ENCODE results near the gene CYP2E1.
"Not testable (repeated sequence)": the region's sequence is repeated elsewhere in the genome, so short reads cannot be mapped to it uniquely, and the experiment has no call there.

The CYP2E1 gene

GRCh38 chr10:133528845-133529575 lies 1.8 kb downstream of the CYP2E1 start:
- DNase-seq: no peak

- no peak for DNase-seq
Observed at GRCh38 chr10:133529576-133529946, 2.4 kb downstream of the CYP2E1 start.

GRCh38 chr10:133530506-133530905 lies 3.3 kb downstream of the CYP2E1 start:
- no peak for DNase-seq

GRCh38 chr10:133532871-133533270 lies 5.7 kb downstream of the CYP2E1 start:
- DNase-seq: no peak

- no peak for DNase-seq
Observed at GRCh38 chr10:133534417-133534816, 7.3 kb downstream of the CYP2E1 start.

GRCh38 chr10:133536198-133536597 lies 9.0 kb downstream of the CYP2E1 start:
- no peak for DNase-seq

GRCh38 chr10:133537546-133538545 lies 10.7 kb downstream of the CYP2E1 start:
- no peak for DNase-seq

GRCh38 chr10:133541441-133541975 lies 14.3 kb downstream of the CYP2E1 start:
- DNase-seq: not testable (repeated sequence)

GRCh38 chr10:133544506-133544905 lies 17.3 kb downstream of the CYP2E1 start:
- no peak for DNase-seq

GRCh38 chr10:133554600-133554999 lies 27.4 kb downstream of the CYP2E1 start:
- no peak for DNase-seq

- no peak for DNase-seq
Observed at GRCh38 chr10:133555521-133555920, 28.4 kb downstream of the CYP2E1 start.

- no peak for DNase-seq
Observed at GRCh38 chr10:133557381-133557780, 30.2 kb downstream of the CYP2E1 start.

- DNase-seq: no peak
Observed at GRCh38 chr10:133559216-133559615, 32.1 kb downstream of the CYP2E1 start.

- DNase-seq: no peak
Observed at GRCh38 chr10:133564816-133565215, 37.7 kb downstream of the CYP2E1 start.

GRCh38 chr10:133565441-133566294 lies 38.5 kb downstream of the CYP2E1 start, which contains the start of gene SYCE1:
Gene SYCE1, minus strand, starts transcription at chr10:133565583. Its CDS starts 54 bp downstream, at chr10:133565529.
- no peak for DNase-seq

- DNase-seq: no peak
Observed at GRCh38 chr10:133567119-133567518, 40.0 kb downstream of the CYP2E1 start.

GRCh38 chr10:133567609-133568286 lies 40.6 kb downstream of the CYP2E1 start:
- DNase-seq: no peak

GRCh38 chr10:133568287-133568614 lies 41.1 kb downstream of the CYP2E1 start:
- DNase-seq: no peak

- not testable (repeated sequence) for DNase-seq
Observed at GRCh38 chr10:133568831-133569527, 41.8 kb downstream of the CYP2E1 start.

- not testable (repeated sequence) for DNase-seq
Observed at GRCh38 chr10:133569801-133570200, 42.6 kb downstream of the CYP2E1 start.

GRCh38 chr10:133572055-133572454 lies 44.9 kb downstream of the CYP2E1 start:
- not testable (repeated sequence) for DNase-seq
